H1 (cell line): ENCODE results near the gene ARFRP1. TPM values are rescaled to one million over a fixed set of nuclear protein-coding genes. Genes with fewer than 3 reads are reported as not detected.

Experiments used
- CTCF ChIA-PET: fragments of 300-600 bp; sonication (Branson Sonifier 250); formaldehyde crosslinking; loops from one replicate; lab custom pipeline; 2021; ENCODE audit not compliant: partially characterized antibody; lab: Charles Lee
- POLR2A ChIA-PET: fragments of 300-600 bp; sonication (Branson Sonifier 250); formaldehyde crosslinking; loops from one replicate; lab custom pipeline; 2021; ENCODE audit warnings: inconsistent platforms; ENCODE audit not compliant: partially characterized antibody; lab: Charles Lee
- DNase-seq, 2 experiments: peaks; one replicate each; pipeline versions ENCODE4 v3.0.0 to v3.0.0-alpha.2; 2010 to 2022; ENCODE audit warnings: low spot score in 2 of 2, low read depth in 1 of 2, mixed read lengths in 1 of 2
- FAIRE-seq: peaks from 2 replicates; lab custom pipeline; 2011; peaks lifted over from hg19 to GRCh38; lab: Jason Lieb, UNC
- H2AFZ ChIP-seq: 2 replicates; pipeline ENCODE4 v1.8.1; 2012; ENCODE audit warnings: low read length, inconsistent platforms
- H2AK5ac ChIP-seq: 2 replicates; pipeline ENCODE4 v1.6.1; 2013; ENCODE audit warnings: low read depth, low read length
- H2BK120ac ChIP-seq: replicated peaks from 2 replicates; pipeline ENCODE3; 2013; ENCODE audit warnings: low read depth, low read length, inconsistent platforms
- H2BK12ac ChIP-seq: 2 replicates; pipeline ENCODE4 v1.6.1; 2013; ENCODE audit warnings: low read depth, low read length
- H2BK15ac ChIP-seq: 2 replicates; pipeline ENCODE4 v1.6.1; 2013; ENCODE audit warnings: low read length
- H2BK20ac ChIP-seq: 2 replicates; pipeline ENCODE4 v1.6.1; 2013; ENCODE audit warnings: low read length
- H2BK5ac ChIP-seq: 2 replicates; pipeline ENCODE4 v1.6.1; 2013; ENCODE audit warnings: low read depth, low read length
- H3K14ac ChIP-seq: 2 replicates; pipeline ENCODE4 v1.6.1; 2013; ENCODE audit warnings: inconsistent platforms; ENCODE audit not compliant: insufficient read length
- H3K18ac ChIP-seq: 2 replicates; pipeline ENCODE4 v1.6.1; 2013; ENCODE audit warnings: low read length; ENCODE audit errors: extremely low read depth
- H3K23ac ChIP-seq: 2 replicates; pipeline ENCODE4 v1.6.1; 2013; ENCODE audit warnings: inconsistent platforms; ENCODE audit not compliant: insufficient read length
- H3K23me2 ChIP-seq: 2 replicates; pipeline ENCODE4 v1.6.1; 2013; ENCODE audit warnings: low read depth, low read length
- H3K27ac ChIP-seq: 2 replicates; pipeline ENCODE4 v1.6.1; 2011; ENCODE audit warnings: low read depth, low read length, inconsistent platforms
- H3K27me3 ChIP-seq, 4 experiments: replicated peaks in 1 of 4; 1 replicate in 1 of 4; 2 replicates in 3 of 4; pipeline versions ENCODE4 v1.6.1 to v1.8.1; 2011 to 2013; ENCODE audit warnings: low read length in 3 of 4, mild to moderate bottlenecking in 3 of 4, inconsistent platforms in 2 of 4, mixed read lengths in 2 of 4, moderate library complexity in 1 of 4; ENCODE audit not compliant: control insufficient read depth in 3 of 4, insufficient read depth in 3 of 4; ENCODE audit errors: extremely low read depth in 1 of 4
- H3K36me3 ChIP-seq, 4 experiments: 2 replicates each; pipeline versions ENCODE4 v1.6.1 to v1.8.1; 2011 to 2013; ENCODE audit warnings: mild to moderate bottlenecking in 4 of 4, low read length in 3 of 4, moderate library complexity in 2 of 4, control low read depth in 1 of 4, inconsistent platforms in 1 of 4; ENCODE audit not compliant: insufficient read depth in 4 of 4, control insufficient read depth in 2 of 4
- H3K4ac ChIP-seq: replicated peaks from 2 replicates; pipeline ENCODE3; 2013; ENCODE audit warnings: low read length, low read depth, mixed read lengths, inconsistent platforms; ENCODE audit not compliant: insufficient read length
- H3K4me1 ChIP-seq, 4 experiments: replicated peaks in 1 of 4; 1 replicate in 1 of 4; 2 replicates in 3 of 4; pipeline versions ENCODE4 v1.6.1 to v1.8.1; 2011 to 2013; ENCODE audit warnings: low read length in 3 of 4, inconsistent platforms in 2 of 4, mixed read lengths in 1 of 4; ENCODE audit not compliant: insufficient read depth in 4 of 4, control insufficient read depth in 3 of 4
- H3K4me2 ChIP-seq, 2 experiments: 2 replicates each; pipeline versions ENCODE4 v1.6.1 to v1.8.1; 2011 to 2013; ENCODE audit warnings: low read depth in 2 of 2, low read length in 2 of 2, control low read depth in 1 of 2, inconsistent platforms in 1 of 2, mild to moderate bottlenecking in 1 of 2; ENCODE audit not compliant: insufficient read depth in 1 of 2
- H3K4me3 ChIP-seq, 4 experiments: fragments of 200-600, 300-600 bp in 1 of 4; sonication (generic), shearing (Covaris generic), sonication (Bioruptor Twin) in 1 of 4; 2 replicates each; pipeline versions ENCODE4 v1.5.1 to v1.8.1; 2011 to 2016; ENCODE audit warnings: low read length in 4 of 4, low read depth in 3 of 4, control low read depth in 2 of 4, inconsistent platforms in 2 of 4, mild to moderate bottlenecking in 2 of 4, mixed read lengths in 1 of 4, moderate library complexity in 1 of 4; ENCODE audit not compliant: insufficient read depth in 2 of 4; ENCODE audit errors: extremely low read depth in 1 of 4
- H3K56ac ChIP-seq: replicated peaks from 2 replicates; pipeline ENCODE3; 2013; ENCODE audit warnings: low read depth, mild to moderate bottlenecking, mixed read lengths, low read length, inconsistent platforms; ENCODE audit not compliant: insufficient read length
- H3K79me1 ChIP-seq: 2 replicates; pipeline ENCODE4 v1.6.1; 2013; ENCODE audit warnings: low read depth, low read length, control low read depth
- H3K79me2 ChIP-seq, 2 experiments: 2 replicates each; pipeline versions ENCODE4 v1.6.1 to v1.8.1; 2012 to 2013; ENCODE audit warnings: low read length in 2 of 2, mild to moderate bottlenecking in 2 of 2, inconsistent platforms in 1 of 2; ENCODE audit not compliant: insufficient read depth in 2 of 2, control insufficient read depth in 1 of 2
- H3K9ac ChIP-seq, 4 experiments: replicated peaks in 1 of 4; 1 replicate in 1 of 4; 2 replicates in 3 of 4; pipeline versions ENCODE4 v1.6.1 to v1.8.1; 2011 to 2013; ENCODE audit warnings: low read depth in 3 of 4, low read length in 3 of 4, control low read depth in 2 of 4, mild to moderate bottlenecking in 2 of 4, moderate library complexity in 2 of 4, inconsistent platforms in 1 of 4; ENCODE audit errors: extremely low read depth in 1 of 4
- H3K9me3 ChIP-seq, 2 experiments: 2 replicates each; pipeline versions ENCODE4 v1.6.1 to v1.8.1; 2012 to 2013; ENCODE audit warnings: mild to moderate bottlenecking in 2 of 2, moderate library complexity in 2 of 2, control low read depth in 1 of 2, inconsistent platforms in 1 of 2, low read depth in 1 of 2, low read length in 1 of 2, mixed read lengths in 1 of 2; ENCODE audit not compliant: insufficient read depth in 2 of 2
- H4K20me1 ChIP-seq, 2 experiments: replicated peaks in 1 of 2; 2 replicates each; pipeline versions ENCODE3 to v1.8.1; 2011 to 2013; ENCODE audit warnings: inconsistent platforms in 2 of 2, low read length in 2 of 2, mild to moderate bottlenecking in 1 of 2; ENCODE audit not compliant: insufficient read depth in 2 of 2, control insufficient read depth in 1 of 2
- H4K5ac ChIP-seq: 2 replicates; pipeline ENCODE4 v1.6.1; 2013; ENCODE audit warnings: low read length, low read depth, mixed read lengths, inconsistent platforms; ENCODE audit not compliant: insufficient read length
- H4K8ac ChIP-seq: 2 replicates; pipeline ENCODE4 v1.8.0; 2013; ENCODE audit warnings: mild to moderate bottlenecking, moderate library complexity, low read length, inconsistent platforms; ENCODE audit not compliant: insufficient read depth; ENCODE audit errors: extremely low read depth
- H4K91ac ChIP-seq: replicated peaks from 2 replicates; pipeline ENCODE3; 2013; ENCODE audit warnings: low read length, mixed read lengths, inconsistent platforms; ENCODE audit not compliant: insufficient read length
- WGBS, 2 experiments: shearing (Covaris generic) in 1 of 2; methylation state at CpG; one replicate each; pipeline versions ENCODE4 v1.1.6 to v1.1.7; 2013 to 2015; ENCODE audit warnings: low lambda C conversion rate in 2 of 2, mixed read lengths in 2 of 2, inconsistent platforms in 1 of 2, low coverage in 1 of 2, missing lambda C conversion rate in 1 of 2; ENCODE audit not compliant: insufficient replicate concordance in 2 of 2, insufficient coverage in 1 of 2, insufficient read length in 1 of 2; ENCODE audit errors: extremely low coverage in 1 of 2, missing lambda C conversion rate in 1 of 2; 5-methylcytosine and 5-hydroxymethylcytosine counted together
- polyA plus RNA-seq, 7 experiments: library from polyadenylated mRNA; depleted of rRNA in 3 of 7; stranded (reverse) in 5 of 7; unstranded in 2 of 7; fragments of >200 nt in 5 of 7; fragments of 200-250 nt in 2 of 7; gene quantifications; 1 replicate in 5 of 7; 2 replicates in 1 of 7; 4 replicates in 1 of 7; pipeline versions ENCODE4 v1.2.1 to v1.2.3, GENCODE V29; 2011 to 2013; ENCODE audit warnings: missing spikeins in 2 of 7, mixed read lengths in 2 of 7
- total RNA-seq: library from RNA; stranded (reverse); fragmentation: NEBNext Ultra II Directional; extraction: Animal tissue kit (Norgen Biotek cat#: 25700); gene quantifications from 2 replicates; pipeline ENCODE4 v1.2.1, GENCODE V29; 2021

Gene ARFRP1
- total and polyA plus RNA-seq, 2 of the 8 experiments (the other 6 are each of a cell fraction or from before 2014, with no cell fraction given): 12.9 to 22.9 TPM

DNA sequence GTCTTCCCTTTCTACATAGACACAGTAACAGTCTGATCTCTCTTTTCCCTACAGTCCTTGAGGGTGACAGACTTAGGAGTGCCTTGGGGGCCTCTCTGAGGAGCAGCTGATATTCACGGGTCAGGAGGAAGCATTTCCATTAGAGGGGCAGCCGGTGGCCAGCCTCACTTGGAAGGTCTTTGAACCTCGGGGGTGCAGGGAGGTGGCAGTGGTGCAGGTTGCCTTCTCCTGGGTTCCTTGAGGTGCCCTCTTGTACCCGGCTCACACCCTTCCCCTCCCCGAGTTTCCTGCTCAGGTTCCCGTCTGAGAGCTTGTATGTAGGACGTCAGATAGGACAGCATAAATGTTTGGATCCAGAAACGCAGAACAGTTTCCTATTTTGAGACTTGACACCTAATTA is 47.2 kb downstream of the ARFRP1 start:
- Histone ChIP-seq H3K4me3 (no peak overlapping the region), H3K23ac (no peak overlapping the region), H3K4me2 (no peak overlapping the region), H3K79me2 (peaks cover 0 to 9% of the 10 kb centered on the region in 2 experiments; a peak in 1 of 4 replicates), H3K56ac (no peak overlapping the region), H2BK5ac (no peak overlapping the region), H4K91ac (no peak overlapping the region), H3K14ac (no peak overlapping the region), H2BK120ac (no peak overlapping the region), H3K4ac (no peak overlapping the region), H3K27me3 (no peaks in the 10 kb centered on the region), H2AFZ (no peak overlapping the region), H4K5ac (no peak overlapping the region), H3K9ac (no peak overlapping the region; a peak in 2 of 7 replicates), H3K18ac (no peak overlapping the region), H3K36me3 (peaks cover 0 to 15% (median 4%) of the 10 kb centered on the region in 4 experiments; a peak in 4 of 8 replicates), H3K9me3 (no peaks in the 10 kb centered on the region), H3K4me1 (peaks cover 0 to 9% (median 6%) of the 10 kb centered on the region in 4 experiments; a peak in 5 of 7 replicates), H2BK12ac (no peak overlapping the region), H2AK5ac (no peak overlapping the region), H3K23me2 (peaks cover 9% of the 10 kb centered on the region), H4K8ac (no peak overlapping the region; the same call in 1 of the 2 replicates), H3K27ac (no peak overlapping the region), H3K79me1 (no peaks in the 10 kb centered on the region; the same call in 1 of the 2 replicates), H2BK15ac (no peak overlapping the region), H2BK20ac (no peak overlapping the region), H4K20me1 (peaks cover 5 to 10% of the 10 kb centered on the region in 2 experiments)
- CTCF ChIA-PET: interaction anchor here (0.9 kb wide), 1 partner anchor 46 kb away, joined by 3 read pairs; no protein-coding TSS in a partner anchor
- DNase-seq: no peak
- POLR2A ChIA-PET: interaction anchor here (1.2 to 1.4 kb wide), 2 partner anchors 38 to 43 kb away, joined by 3 read pairs; no protein-coding TSS in a partner anchor
- 84% methylated on average over 8 of the region's 8 CpGs; no CpG with 5 or more reads in 1 of the 2 experiments for WGBS, 2 experiments
- FAIRE-seq: no peak
